ENCODE data around the gene SLITRK3.

The SLITRK3 gene, protein sequence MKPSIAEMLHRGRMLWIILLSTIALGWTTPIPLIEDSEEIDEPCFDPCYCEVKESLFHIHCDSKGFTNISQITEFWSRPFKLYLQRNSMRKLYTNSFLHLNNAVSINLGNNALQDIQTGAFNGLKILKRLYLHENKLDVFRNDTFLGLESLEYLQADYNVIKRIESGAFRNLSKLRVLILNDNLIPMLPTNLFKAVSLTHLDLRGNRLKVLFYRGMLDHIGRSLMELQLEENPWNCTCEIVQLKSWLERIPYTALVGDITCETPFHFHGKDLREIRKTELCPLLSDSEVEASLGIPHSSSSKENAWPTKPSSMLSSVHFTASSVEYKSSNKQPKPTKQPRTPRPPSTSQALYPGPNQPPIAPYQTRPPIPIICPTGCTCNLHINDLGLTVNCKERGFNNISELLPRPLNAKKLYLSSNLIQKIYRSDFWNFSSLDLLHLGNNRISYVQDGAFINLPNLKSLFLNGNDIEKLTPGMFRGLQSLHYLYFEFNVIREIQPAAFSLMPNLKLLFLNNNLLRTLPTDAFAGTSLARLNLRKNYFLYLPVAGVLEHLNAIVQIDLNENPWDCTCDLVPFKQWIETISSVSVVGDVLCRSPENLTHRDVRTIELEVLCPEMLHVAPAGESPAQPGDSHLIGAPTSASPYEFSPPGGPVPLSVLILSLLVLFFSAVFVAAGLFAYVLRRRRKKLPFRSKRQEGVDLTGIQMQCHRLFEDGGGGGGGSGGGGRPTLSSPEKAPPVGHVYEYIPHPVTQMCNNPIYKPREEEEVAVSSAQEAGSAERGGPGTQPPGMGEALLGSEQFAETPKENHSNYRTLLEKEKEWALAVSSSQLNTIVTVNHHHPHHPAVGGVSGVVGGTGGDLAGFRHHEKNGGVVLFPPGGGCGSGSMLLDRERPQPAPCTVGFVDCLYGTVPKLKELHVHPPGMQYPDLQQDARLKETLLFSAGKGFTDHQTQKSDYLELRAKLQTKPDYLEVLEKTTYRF

DNA sequence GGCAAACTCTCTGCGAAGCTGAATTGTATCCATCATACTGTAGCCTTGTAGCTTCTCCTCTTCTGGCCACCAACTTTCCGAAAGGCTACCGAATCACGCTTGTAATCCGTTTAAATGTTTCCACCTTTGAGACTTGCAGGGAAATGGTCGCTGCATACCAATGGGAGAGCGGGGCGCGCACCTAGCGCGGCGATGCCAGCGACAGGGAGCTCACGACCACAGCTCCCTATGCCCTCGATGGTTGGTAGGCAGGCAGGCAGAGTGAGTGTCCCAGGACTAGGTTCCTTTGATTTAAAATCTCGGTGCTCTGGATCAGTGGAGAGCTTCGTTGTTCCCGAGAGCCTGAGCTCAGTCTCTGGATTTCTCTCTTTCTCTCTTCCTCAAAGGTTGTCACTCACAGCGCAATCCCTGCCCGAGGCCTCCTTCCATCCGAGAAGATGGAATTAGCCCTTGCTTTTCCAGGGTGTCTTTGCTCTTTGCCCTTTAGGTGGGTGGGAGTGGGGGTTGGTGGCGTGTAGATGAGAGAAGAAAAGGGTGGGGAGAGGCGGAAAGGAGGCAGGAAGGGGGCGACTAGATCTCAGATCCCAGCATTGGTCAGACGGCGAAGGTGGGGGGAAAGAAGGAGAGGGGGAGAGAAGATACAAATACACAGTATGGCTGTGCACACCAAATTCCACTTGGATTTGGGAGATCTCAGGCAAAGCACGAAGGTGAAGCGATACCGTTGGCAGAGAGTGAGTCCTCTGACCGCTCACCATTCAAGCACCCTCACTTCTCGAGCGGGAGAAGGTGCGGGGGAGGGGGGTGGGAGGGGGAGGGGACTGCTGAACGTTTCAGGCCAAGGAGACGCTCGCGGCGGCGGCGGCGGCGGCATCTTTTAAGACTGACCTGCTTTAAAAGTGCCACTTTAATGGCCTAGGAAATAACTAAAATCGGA lies at the start of gene SLITRK3:
Gene SLITRK3 (minus strand): TSS at position 745 of the 937 bp plus-strand sequence. CDS start 5,554 bp downstream, outside the sequence.
- peak within 1 kb of the TSS; percentile 18 for H3K4me3 ChIP-seq (ENCODE audit: control insufficient read depth, low read depth, low read length)
- no peak for TF ChIP-seq CTCF (IDR thresholded peaks at IDR 0.05; ENCODE audit: control insufficient read depth, insufficient read depth, low read depth, low read length, missing control alignments)
- no peak for DNase-seq (ENCODE audit: low read depth)

- TF ChIP-seq CTCF (IDR thresholded peaks at IDR 0.05; ENCODE audit: control insufficient read depth, insufficient read depth, low read depth, low read length, missing control alignments), result no peak
- no peak for DNase-seq (ENCODE audit: low read depth)
- no peak overlapping the region for H3K4me3 ChIP-seq (ENCODE audit: control insufficient read depth, low read depth, low read length)
Measured at GRCh38 chr3:165243597-165243996, 47.4 kb upstream of the SLITRK3 start.

DNA sequence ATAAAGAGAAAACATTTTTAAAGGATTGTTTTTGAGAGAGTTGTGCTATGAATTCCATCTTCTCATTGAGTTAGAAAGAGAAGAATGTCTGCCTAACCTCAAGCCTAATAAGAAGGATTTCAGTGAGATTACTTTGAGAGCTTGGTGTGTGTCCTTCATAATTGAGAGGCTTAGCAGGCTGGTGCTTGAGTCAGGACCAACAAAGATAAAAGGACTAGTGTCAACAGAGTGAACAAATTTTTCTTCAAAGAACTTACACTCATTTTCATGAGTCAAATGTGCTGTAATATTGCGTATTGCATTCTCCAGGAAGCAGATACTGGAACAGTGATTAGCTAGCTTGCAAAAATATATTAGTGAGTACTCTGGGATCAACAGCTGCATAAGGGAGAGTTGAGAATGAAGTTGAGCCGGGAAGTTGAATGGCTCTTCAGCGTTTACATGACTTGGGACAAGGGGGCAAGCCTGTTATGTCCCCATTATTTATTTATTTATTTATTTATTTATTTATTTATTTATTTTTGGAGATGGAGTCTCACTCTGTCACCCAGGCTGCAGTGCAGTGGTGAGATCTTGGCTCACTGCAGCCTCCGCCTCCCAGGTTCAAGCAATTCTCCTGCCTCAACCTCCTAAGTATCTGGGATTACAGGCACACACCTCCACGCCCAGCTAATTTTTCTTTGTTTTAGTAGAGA lies 37.5 kb upstream of the SLITRK3 start:
- DNase-seq (ENCODE audit: low read depth), result no peak
- no peak overlapping the region for H3K4me3 ChIP-seq (ENCODE audit: control insufficient read depth, low read depth, low read length)
- no peak for TF ChIP-seq CTCF (IDR thresholded peaks at IDR 0.05; ENCODE audit: control insufficient read depth, insufficient read depth, low read depth, low read length, missing control alignments)

- DNase-seq (ENCODE audit: low read depth), result no peak
- no peak overlapping the region for H3K4me3 ChIP-seq (ENCODE audit: control insufficient read depth, low read depth, low read length)
Measured at GRCh38 chr3:165225604-165226003, 29.4 kb upstream of the SLITRK3 start.

DNA sequence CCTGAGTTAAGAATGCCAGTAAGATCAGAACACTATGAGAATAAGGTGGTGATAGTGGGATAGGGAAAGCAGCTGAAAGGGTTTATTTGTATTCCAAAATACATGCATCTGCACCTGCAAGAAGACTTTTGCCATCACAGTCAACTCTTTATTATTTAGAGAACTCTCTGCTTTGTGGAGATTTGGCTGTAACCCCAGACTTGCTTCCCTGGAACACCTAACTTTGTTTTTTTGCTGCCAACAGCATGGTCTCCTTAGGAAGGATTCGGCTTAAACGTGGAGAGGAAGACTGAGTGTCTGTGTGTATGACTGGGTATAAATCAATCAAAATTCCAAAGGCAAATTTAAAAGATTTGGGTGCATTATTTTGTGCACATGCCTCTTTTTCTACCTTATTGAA lies 21.6 kb upstream of the SLITRK3 start:
- no peak for DNase-seq (ENCODE audit: low read depth)
- no peak for TF ChIP-seq CTCF (IDR thresholded peaks at IDR 0.05; ENCODE audit: control insufficient read depth, insufficient read depth, low read depth, low read length, missing control alignments)
- H3K4me3 ChIP-seq (ENCODE audit: control insufficient read depth, low read depth, low read length), result no peak overlapping the region

More at GRCh38 chr3:165225604-165226003, 29.4 kb upstream of the SLITRK3 start:
- no peak for TF ChIP-seq CTCF (IDR thresholded peaks at IDR 0.05; ENCODE audit: control insufficient read depth, insufficient read depth, low read depth, low read length, missing control alignments)

Measured in AG09309 (cell line).